GM13977 (cell line): ENCODE measurements around the gene ERBIN.

Experiments used
- DNase-seq: peaks from one replicate; pipeline ENCODE4 v3.0.0; 2012; ENCODE audit warnings: low spot score
- CTCF ChIP-seq: IDR thresholded peaks from 2 replicates; pipeline ENCODE4 v1.5.1; 2012; ENCODE audit warnings: mild to moderate bottlenecking, control low read depth; ENCODE audit not compliant: insufficient read depth; ENCODE audit errors: extremely low read depth, missing control alignments
- in situ Hi-C: fragments of 300-500 bp; cut with MboI; formaldehyde crosslinking; loops from one replicate; pipeline ENCODE4 v1.12.0; 2022; ENCODE audit warnings: low sequenced_read_pairs, low pct_unique_long_range_greater_than_20kb, mixed read lengths, inconsistent platforms; ENCODE audit not compliant: unreplicated experiment

Gene ERBIN

GRCh38 chr5:66010476-66010875 is 84.1 kb downstream of the ERBIN start:
- TF ChIP-seq CTCF = no peak
- DNase-seq = no peak
- in situ Hi-C loops = no loop called here

GRCh38 chr5:66012271-66012670 is 85.9 kb downstream of the ERBIN start:
- in situ Hi-C loops = no loop called here
- no peak for DNase-seq
- TF ChIP-seq CTCF = no peak

GRCh38 chr5:66013397-66013796 is 87.0 kb downstream of the ERBIN start:
- no peak for DNase-seq
- TF ChIP-seq CTCF = no peak
- in situ Hi-C loops = no loop called here

GRCh38 chr5:66013906-66014305 is 87.5 kb downstream of the ERBIN start:
- DNase-seq = no peak
- in situ Hi-C loops = no loop called here
- TF ChIP-seq CTCF = no peak

- no peak for DNase-seq
- in situ Hi-C loops = no loop called here
- TF ChIP-seq CTCF = no peak
These were observed 89.0 kb downstream of the ERBIN start for GRCh38 chr5:66015196-66015960.

- in situ Hi-C loops = no loop called here
- no peak for DNase-seq
- no peak for TF ChIP-seq CTCF
These were observed 95.2 kb downstream of the ERBIN start for GRCh38 chr5:66021585-66021984.
